ENCODE results near the gene SPAAR. TPM values are rescaled to one million over a fixed set of nuclear protein-coding genes. Genes with fewer than 3 reads are reported as not detected.

The SPAAR gene
- total and polyA plus RNA-seq, 4 donors: 0.65 to 2.4 (median 1.1) TPM

- no peak overlapping the region for H3K4me3 ChIP-seq (ENCODE audit: low read depth in 1 of 3, low read length in 3 of 3)
- no peaks in the 10 kb centered on the region for H3K9me3 ChIP-seq (ENCODE audit: control insufficient read depth in 4 of 4, low read length in 3 of 4)
- H3K27ac ChIP-seq (ENCODE audit: low read depth in 1 of 2, low read length in 2 of 2): no peak overlapping the region
- H3K36me3 ChIP-seq (ENCODE audit: control insufficient read depth in 4 of 4, insufficient read depth in 3 of 4, low read depth in 1 of 4, low read length in 3 of 4): no peaks in the 10 kb centered on the region
- H3K4me1 ChIP-seq (ENCODE audit: control insufficient read depth in 4 of 4, insufficient read depth in 4 of 4, low read length in 3 of 4): no peaks in the 10 kb centered on the region
- 78% methylated on average over 8 of the region's 8 CpGs for WGBS
- H3K9ac ChIP-seq (ENCODE audit: low read depth in 1 of 2, low read length in 2 of 2): no peak overlapping the region
- no peak for DNase-seq (ENCODE audit: low spot score)
- H3K27me3 ChIP-seq (ENCODE audit: control insufficient read depth in 4 of 4, insufficient read depth in 4 of 4, low read length in 3 of 4): peaks cover 0 to 5% (median 0%) of the 10 kb centered on the region in 4 donors
- no peak for TF ChIP-seq SP1 (IDR thresholded peaks at IDR 0.05)
- no peak for TF ChIP-seq REST (IDR thresholded peaks at IDR 0.05)
- TF ChIP-seq NR2F2 (IDR thresholded peaks at IDR 0.05): no peak
- no peak for TF ChIP-seq YY1 (IDR thresholded peaks at IDR 0.05)
- TF ChIP-seq HNF4G (IDR thresholded peaks at IDR 0.05): no peak
- TF ChIP-seq GABPA (IDR thresholded peaks at IDR 0.05 in 1 of 2, conservative IDR thresholded peaks at IDR 0.05 in 1 of 2): no peak
- TF ChIP-seq RXRA (IDR thresholded peaks at IDR 0.05): no peak
- no peak for TF ChIP-seq HNF4A (conservative IDR thresholded peaks at IDR 0.05)
- TF ChIP-seq ATF3 (IDR thresholded peaks at IDR 0.05): no peak
- TF ChIP-seq EGR1 (IDR thresholded peaks at IDR 0.05; ENCODE audit: low read depth in 2 of 2): no peak
- no peak for TF ChIP-seq FOXA1 (IDR thresholded peaks at IDR 0.05)
- no peak for TF ChIP-seq MAX (IDR thresholded peaks at IDR 0.05)
- no peak for TF ChIP-seq FOXA2 (IDR thresholded peaks at IDR 0.05)
Measured at GRCh38 chr9:35863583-35863982, 45.7 kb upstream of the SPAAR start.

- H3K27me3 ChIP-seq (ENCODE audit: control insufficient read depth in 4 of 4, insufficient read depth in 4 of 4, low read length in 3 of 4): peaks cover 0 to 5% (median 0%) of the 10 kb centered on the region in 4 donors
- no peak overlapping the region for H3K27ac ChIP-seq (ENCODE audit: low read depth in 1 of 2, low read length in 2 of 2)
- WGBS: 86% methylated on average over 8 of the region's 8 CpGs
- H3K9me3 ChIP-seq (ENCODE audit: control insufficient read depth in 4 of 4, low read length in 3 of 4): no peaks in the 10 kb centered on the region
- no peaks in the 10 kb centered on the region for H3K4me1 ChIP-seq (ENCODE audit: control insufficient read depth in 4 of 4, insufficient read depth in 4 of 4, low read length in 3 of 4)
- TF ChIP-seq REST (IDR thresholded peaks at IDR 0.05) (no peak), FOXA1 (IDR thresholded peaks at IDR 0.05) (no peak), NR2F2 (IDR thresholded peaks at IDR 0.05) (no peak), TAF1 (conservative IDR thresholded peaks at IDR 0.05) (no peak), EGR1 (IDR thresholded peaks at IDR 0.05; ENCODE audit: low read depth in 2 of 2) (no peak), GABPA (IDR thresholded peaks at IDR 0.05 in 1 of 2, conservative IDR thresholded peaks at IDR 0.05 in 1 of 2) (no peak), MAX (IDR thresholded peaks at IDR 0.05) (no peak), ZBTB33 (IDR thresholded peaks at IDR 0.05) (no peak)
- H3K36me3 ChIP-seq (ENCODE audit: control insufficient read depth in 4 of 4, insufficient read depth in 3 of 4, low read depth in 1 of 4, low read length in 3 of 4): no peaks in the 10 kb centered on the region
- DNase-seq (ENCODE audit: low spot score): no peak
- H3K4me3 ChIP-seq (ENCODE audit: low read depth in 1 of 3, low read length in 3 of 3): no peak overlapping the region
- H3K9ac ChIP-seq (ENCODE audit: low read depth in 1 of 2, low read length in 2 of 2): no peak overlapping the region
Measured at GRCh38 chr9:35864695-35865255, 44.5 kb upstream of the SPAAR start.

Measured in liver (tissue), 9 donors.